Measurements from ENCODE around the gene SPATS1. TPM values are rescaled to one million over a fixed set of nuclear protein-coding genes. Genes with fewer than 3 reads are reported as not detected.
A peak's percentile ranks its signal among the peaks of the same experiment; 100 is the strongest.

Gene SPATS1
- total RNA-seq, 1 experiment from 2014 or later = not detected

- DNase-seq (ENCODE audit: low read depth) = peak; percentile 99
Measured at GRCh38 chr6:44387346-44388134, 45.1 kb downstream of the SPATS1 start, which contains the start of gene CDC5L. TSS of gene CDC5L (plus strand) at chr6:44387706. CDS start at chr6:44387824, 118 bp downstream.

GRCh38 chr6:44388135-44388487 lies 45.7 kb downstream of the SPATS1 start:
- no peak for DNase-seq (ENCODE audit: low read depth)

GRCh38 chr6:44388887-44389286 lies 46.4 kb downstream of the SPATS1 start:
- DNase-seq (ENCODE audit: low read depth) = no peak

GRCh38 chr6:44390158-44390683 lies 47.8 kb downstream of the SPATS1 start:
- DNase-seq (ENCODE audit: low read depth) = no peak

Other genes with a start within 250 kb of the SPATS1 start
- gene MRPL14, start 215.2 kb upstream of the SPATS1 start, total RNA-seq (2014; rRNA removed; shearing (Covaris generic)) = 143 and 149 TPM in 2 replicates
- 13.7 and 25.5 TPM in 2 replicates for gene TMEM63B, start 215.1 kb upstream of the SPATS1 start, total RNA-seq (2014; rRNA removed; shearing (Covaris generic))
- gene CAPN11, start 183.8 kb upstream of the SPATS1 start, total RNA-seq (2014; rRNA removed; shearing (Covaris generic)) = not detected in 2 replicates
- not detected in 2 replicates for gene MYMX, start 125.7 kb upstream of the SPATS1 start, total RNA-seq (2014; rRNA removed; shearing (Covaris generic))
- 14.7 and 20.4 TPM in 2 replicates for gene SLC29A1, start 119.1 kb upstream of the SPATS1 start, total RNA-seq (2014; rRNA removed; shearing (Covaris generic))
- gene HSP90AB1, start 95.5 kb upstream of the SPATS1 start, total RNA-seq (2014; rRNA removed; shearing (Covaris generic)) = 2,636 and 2,780 TPM in 2 replicates
- 86.8 and 92.8 TPM in 2 replicates for gene SLC35B2, start 85.1 kb upstream of the SPATS1 start, total RNA-seq (2014; rRNA removed; shearing (Covaris generic))
- 42.3 and 56.3 TPM in 2 replicates for gene NFKBIE, start 77.1 kb upstream of the SPATS1 start, total RNA-seq (2014; rRNA removed; shearing (Covaris generic))
- gene TMEM151B, start 72.2 kb upstream of the SPATS1 start, total RNA-seq (2014; rRNA removed; shearing (Covaris generic)) = 0.23 and 0.33 TPM in 2 replicates
- 37.9 and 38.2 TPM in 2 replicates for gene AARS2, start 29.3 kb upstream of the SPATS1 start, total RNA-seq (2014; rRNA removed; shearing (Covaris generic))
- 50.2 and 57.8 TPM in 2 replicates for gene CDC5L, start 45.1 kb downstream of the SPATS1 start, total RNA-seq (2014; rRNA removed; shearing (Covaris generic))

All from Daoy (cell line).